ENCODE measurements around the gene GABARAP. TPM values are rescaled to one million over a fixed set of nuclear protein-coding genes. Genes with fewer than 3 reads are reported as not detected.
A peak's percentile ranks its signal among the peaks of the same experiment; 100 is the strongest.

The GABARAP gene
- total RNA-seq, 1 donor from 2014 or later: 146 TPM

GRCh38 chr17:7243453-7243729, 1.1 kb upstream of the GABARAP start:
- Mint-ChIP-seq H3K9me3 (no peaks in the 10 kb centered on the region), H3K27me3 (ENCODE audit: insufficient read depth) (no peaks in the 10 kb centered on the region), H3K4me3 (peak overlapping the region; percentile 97), H3K36me3 (ENCODE audit: low read depth) (peaks cover 40% of the 10 kb centered on the region), H3K4me1 (ENCODE audit: low read depth) (peaks cover 40% of the 10 kb centered on the region), H3K27ac (peak overlapping the region; percentile 42)
- intact Hi-C loops (cut with micrococcal nuclease): loop anchor here (2.0 kb wide), 2 partner anchors 209 to 329 kb away; no protein-coding TSS in a partner anchor
- DNase-seq (ENCODE audit: low spot score): no peak

DNA sequence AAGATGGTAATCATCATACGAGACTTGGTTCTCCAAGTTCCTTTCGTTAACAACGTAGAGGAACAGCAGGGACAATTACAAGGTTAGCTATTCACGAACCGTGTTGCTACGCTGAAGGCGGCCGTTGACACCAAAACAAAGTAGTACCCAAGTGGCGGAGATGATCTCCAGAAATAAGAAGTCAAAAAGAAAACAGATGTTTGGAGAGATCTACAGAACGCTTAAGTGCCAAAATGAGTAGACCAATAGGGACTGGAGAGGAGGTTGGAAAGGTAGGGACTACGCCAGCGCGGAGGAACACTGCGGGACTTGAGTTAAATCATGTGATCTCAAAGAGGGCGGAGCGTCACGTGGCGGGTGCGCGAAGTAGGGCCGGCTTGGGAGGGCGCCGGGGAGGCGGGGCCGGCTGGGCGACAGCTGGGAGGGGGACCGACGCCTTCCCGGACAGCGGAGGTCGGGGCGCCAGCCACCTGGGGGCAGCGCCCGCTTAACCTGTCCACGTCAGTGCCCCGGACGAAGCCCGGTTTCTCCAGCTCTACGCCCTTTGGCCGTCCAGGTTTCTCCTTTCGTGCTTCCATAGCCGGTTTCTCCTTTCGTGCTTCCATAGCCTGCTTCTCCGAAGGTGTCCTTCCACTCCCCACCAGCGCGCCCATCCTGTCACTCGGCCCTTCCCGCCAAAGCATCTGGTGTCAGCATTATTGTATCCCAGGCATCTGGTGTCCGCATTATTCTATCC, 636 bp upstream of the GABARAP start:
- intact Hi-C loops (cut with micrococcal nuclease): loop anchor here (2.0 kb wide), 2 partner anchors 208 to 330 kb away; no protein-coding TSS in a partner anchor
- peaks cover 40% of the 10 kb centered on the region for H3K36me3 Mint-ChIP-seq (ENCODE audit: low read depth)
- DNase-seq (ENCODE audit: low spot score): peak; percentile 90
- no peaks in the 10 kb centered on the region for H3K9me3 Mint-ChIP-seq
- peak overlapping the region; percentile 97 for H3K4me3 Mint-ChIP-seq
- H3K27me3 Mint-ChIP-seq (ENCODE audit: insufficient read depth): no peaks in the 10 kb centered on the region
- H3K4me1 Mint-ChIP-seq (ENCODE audit: low read depth): peaks cover 39% of the 10 kb centered on the region
- H3K27ac Mint-ChIP-seq: peak overlapping the region; percentile 93

- intact Hi-C loops (cut with micrococcal nuclease): no loop called here
- H3K36me3 Mint-ChIP-seq (ENCODE audit: low read depth): peaks cover 40% of the 10 kb centered on the region
Observed at GRCh38 chr17:7241090-7241733, 1.0 kb downstream of the GABARAP start.

GRCh38 chr17:7240375-7240774, 1.9 kb downstream of the GABARAP start:
- H3K4me3 Mint-ChIP-seq: peak overlapping the region; percentile 97
- peaks cover 42% of the 10 kb centered on the region for H3K36me3 Mint-ChIP-seq (ENCODE audit: low read depth)
- H3K27ac Mint-ChIP-seq: peak overlapping the region; percentile 15
- peaks cover 58% of the 10 kb centered on the region for H3K4me1 Mint-ChIP-seq (ENCODE audit: low read depth)
- intact Hi-C loops (cut with micrococcal nuclease): no loop called here
- H3K27me3 Mint-ChIP-seq (ENCODE audit: insufficient read depth): no peaks in the 10 kb centered on the region
- no peaks in the 10 kb centered on the region for H3K9me3 Mint-ChIP-seq
- no peak for DNase-seq (ENCODE audit: low spot score)

More at GRCh38 chr17:7241090-7241733, 1.0 kb downstream of the GABARAP start:
- Mint-ChIP-seq H3K9me3 (no peaks in the 10 kb centered on the region), H3K27ac (peak overlapping the region; percentile 93), H3K4me1 (ENCODE audit: low read depth) (peaks cover 49% of the 10 kb centered on the region), H3K4me3 (peak overlapping the region; percentile 97), H3K27me3 (ENCODE audit: insufficient read depth) (no peaks in the 10 kb centered on the region)
- DNase-seq (ENCODE audit: low spot score): no peak

- peaks cover 44% of the 10 kb centered on the region for H3K36me3 Mint-ChIP-seq (ENCODE audit: low read depth)
- peak within 1 kb of the TSS; percentile 97 for H3K4me3 Mint-ChIP-seq
- H3K27ac Mint-ChIP-seq: peak within 1 kb of the TSS; percentile 94
- peak; percentile 98 for DNase-seq (ENCODE audit: low spot score)
- intact Hi-C loops (cut with micrococcal nuclease): loop anchor here (1.0 kb wide), 7 partner anchors 13 to 196 kb away; partner anchors contain the start of genes EIF5A, ELP5, SLC2A4 and TMEM102
- H3K9me3 Mint-ChIP-seq: no peaks in the 10 kb centered on the region
- H3K4me1 Mint-ChIP-seq (ENCODE audit: low read depth): peaks cover 68% of the 10 kb centered on the region
- no peaks in the 10 kb centered on the region for H3K27me3 Mint-ChIP-seq (ENCODE audit: insufficient read depth)
Observed at GRCh38 chr17:7239091-7240027, 2.9 kb downstream of the GABARAP start, which contains the start of gene PHF23. Gene PHF23 (minus strand): TSS chr17:7239457. CDS start chr17:7239279, 178 bp downstream.

- Mint-ChIP-seq H3K27me3 (ENCODE audit: insufficient read depth) (no peaks in the 10 kb centered on the region), H3K27ac (peak overlapping the region; percentile 94), H3K4me3 (peak overlapping the region; percentile 97), H3K4me1 (ENCODE audit: low read depth) (peaks cover 67% of the 10 kb centered on the region), H3K9me3 (no peaks in the 10 kb centered on the region), H3K36me3 (ENCODE audit: low read depth) (peaks cover 42% of the 10 kb centered on the region)
- intact Hi-C loops (cut with micrococcal nuclease): loop anchor here (1.0 kb wide), 7 partner anchors 14 to 197 kb away; partner anchors contain the start of genes EIF5A, ELP5, SLC2A4 and TMEM102
- no peak for DNase-seq (ENCODE audit: low spot score)
Observed at GRCh38 chr17:7238420-7239090, 3.7 kb downstream of the GABARAP start.

- H3K4me3 Mint-ChIP-seq: peak overlapping the region; percentile 97
- peak; percentile 78 for DNase-seq (ENCODE audit: low spot score)
- intact Hi-C loops (cut with micrococcal nuclease): no loop called here
- peak overlapping the region; percentile 92 for H3K27ac Mint-ChIP-seq
- peaks cover 38% of the 10 kb centered on the region for H3K36me3 Mint-ChIP-seq (ENCODE audit: low read depth)
- H3K4me1 Mint-ChIP-seq (ENCODE audit: low read depth): peaks cover 69% of the 10 kb centered on the region
- no peaks in the 10 kb centered on the region for H3K9me3 Mint-ChIP-seq
- H3K27me3 Mint-ChIP-seq (ENCODE audit: insufficient read depth): no peaks in the 10 kb centered on the region
Observed at GRCh38 chr17:7237761-7238419, 4.4 kb downstream of the GABARAP start.

DNA sequence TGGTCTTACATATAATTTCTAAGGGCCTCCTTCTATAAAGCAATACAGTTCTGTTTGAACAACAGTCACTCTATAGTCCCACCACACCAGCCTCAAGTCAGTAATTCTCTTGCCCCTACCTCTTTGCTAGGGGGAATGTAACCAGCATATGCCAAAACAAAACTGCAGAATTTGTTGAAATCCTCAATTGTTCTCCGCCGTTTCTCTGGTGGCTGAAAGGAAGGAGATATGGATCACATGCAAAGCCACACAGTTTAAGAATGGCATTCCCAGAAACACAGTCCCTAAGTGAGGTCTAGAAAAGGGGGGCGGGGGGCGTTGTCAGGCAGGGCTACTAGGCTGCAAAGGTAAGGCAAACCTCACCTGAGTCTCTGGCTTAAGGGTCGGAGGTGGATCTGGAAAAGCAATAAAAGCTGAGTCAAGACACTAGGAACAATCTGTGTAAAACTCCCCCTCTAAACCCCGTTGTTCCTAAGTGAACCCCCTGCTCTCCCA, 4.9 kb downstream of the GABARAP start:
- Mint-ChIP-seq H3K36me3 (ENCODE audit: low read depth) (peaks cover 38% of the 10 kb centered on the region), H3K4me3 (peak overlapping the region; percentile 97), H3K27me3 (ENCODE audit: insufficient read depth) (no peaks in the 10 kb centered on the region), H3K4me1 (ENCODE audit: low read depth) (peaks cover 67% of the 10 kb centered on the region), H3K27ac (peak overlapping the region; percentile 92), H3K9me3 (no peaks in the 10 kb centered on the region)
- DNase-seq (ENCODE audit: low spot score): no peak
- intact Hi-C loops (cut with micrococcal nuclease): no loop called here

GRCh38 chr17:7236808-7237207, 5.4 kb downstream of the GABARAP start:
- no peak for DNase-seq (ENCODE audit: low spot score)
- Mint-ChIP-seq H3K27ac (peak overlapping the region; percentile 92), H3K36me3 (ENCODE audit: low read depth) (peaks cover 37% of the 10 kb centered on the region), H3K4me1 (ENCODE audit: low read depth) (peaks cover 68% of the 10 kb centered on the region), H3K4me3 (peak overlapping the region; percentile 97), H3K9me3 (no peaks in the 10 kb centered on the region), H3K27me3 (ENCODE audit: insufficient read depth) (no peaks in the 10 kb centered on the region)
- intact Hi-C loops (cut with micrococcal nuclease): no loop called here

DNA sequence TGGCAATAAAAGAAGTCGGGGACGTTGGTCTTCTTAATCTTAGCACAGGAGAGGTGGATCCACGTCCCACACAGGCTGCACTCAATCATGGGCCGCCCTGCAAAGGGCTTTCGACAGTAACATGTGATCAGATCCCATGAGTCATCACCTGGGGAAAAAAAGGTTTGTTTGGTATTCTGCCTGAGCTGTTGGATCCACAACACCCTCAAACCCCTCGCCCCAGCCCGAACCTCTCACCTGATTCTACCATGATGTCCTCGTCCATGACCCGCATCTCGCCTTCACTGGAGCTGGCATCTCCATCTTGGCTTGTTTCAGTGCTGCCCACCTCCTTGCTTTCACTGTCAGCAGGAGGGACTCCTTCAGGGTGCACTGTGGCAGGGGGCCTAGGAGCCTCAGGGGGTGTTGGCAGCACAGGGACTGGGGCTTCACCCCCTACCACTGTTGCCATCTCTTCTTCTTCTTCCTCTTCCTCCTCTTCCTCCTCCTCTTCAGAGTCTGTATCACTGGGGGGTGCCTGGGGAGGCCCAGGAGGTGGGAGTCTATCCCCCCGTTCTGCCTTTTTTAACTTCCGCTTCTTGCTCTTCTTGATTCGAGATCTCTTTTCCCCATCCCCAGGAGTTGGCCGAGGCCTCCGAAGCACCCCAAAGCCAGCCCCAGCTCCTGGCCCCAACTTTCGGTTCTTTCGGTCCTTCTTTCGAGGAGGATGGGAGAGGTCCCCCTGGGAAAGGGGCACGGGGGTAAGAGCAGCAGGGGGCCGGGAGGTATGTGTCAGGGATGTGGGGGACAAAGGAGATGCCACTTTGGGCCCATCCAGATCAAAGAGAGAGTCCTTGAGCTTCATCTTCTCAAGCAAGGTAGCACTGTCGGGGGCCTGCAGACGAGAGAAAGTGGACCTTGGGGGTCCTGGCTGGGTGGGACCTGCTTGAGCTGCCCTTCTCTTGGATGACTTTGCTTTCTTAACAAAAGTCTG, 6.3 kb downstream of the GABARAP start:
- Mint-ChIP-seq H3K4me3 (peak overlapping the region; percentile 91), H3K27me3 (ENCODE audit: insufficient read depth) (no peaks in the 10 kb centered on the region), H3K27ac (peak overlapping the region; percentile 67), H3K4me1 (ENCODE audit: low read depth) (peaks cover 61% of the 10 kb centered on the region), H3K9me3 (no peaks in the 10 kb centered on the region), H3K36me3 (ENCODE audit: low read depth) (peaks cover 36% of the 10 kb centered on the region)
- DNase-seq (ENCODE audit: low spot score): no peak
- intact Hi-C loops (cut with micrococcal nuclease): no loop called here

Data from activated T-helper 1 cell treated with anti-CD3 and anti-CD28 coated beads, Interleukin-12 subunit alpha, Interleukin-12 subunit beta, Interleukin-2, Interleukin-4 antibody, amounts not matched to agents 30 ng/mL and 10 ng/mL and 1 ng/mL, durations not matched to agents 14 hours and 24 hours and 36 hours (primary cell).